ENCODE data around the gene ENTR1.

GRCh38 chr9:136416914-136417313, 6.5 kb upstream of the ENTR1 start:
- TF ChIP-seq CTBP1 (IDR thresholded peaks at IDR 0.05; ENCODE audit: borderline replicate concordance) (no peak), SP1 (IDR thresholded peaks at IDR 0.05) (no peak), FOXA1 (IDR thresholded peaks at IDR 0.05) (no peak), FOXK2 (IDR thresholded peaks at IDR 0.05) (no peak), PKNOX1 (IDR thresholded peaks at IDR 0.05) (no peak), BHLHE40 (IDR thresholded peaks at IDR 0.05; ENCODE audit: borderline replicate concordance) (no peak), TARDBP (IDR thresholded peaks at IDR 0.05) (no peak), ELF4 (IDR thresholded peaks at IDR 0.05) (no peak), L3MBTL2 (conservative IDR thresholded peaks at IDR 0.05) (no peak), FOXM1 (IDR thresholded peaks at IDR 0.05; ENCODE audit: borderline replicate concordance) (no peak), ARNT (IDR thresholded peaks at IDR 0.05) (no peak), LEF1 (IDR thresholded peaks at IDR 0.05; ENCODE audit: borderline replicate concordance) (no peak)

All from HEK293T (cell line).